Suppressor macrophage treated with lipopolysaccharide for 4 hours (primary cell): ENCODE data around the gene CYB5RL.
A peak's percentile ranks its signal among the peaks of the same experiment; 100 is the strongest.

Source experiments
- DNase-seq: peaks from one replicate; pipeline ENCODE4 v3.0.0-alpha.2; 2020

CYB5RL gene

GRCh38 chr1:54156986-54157385, 42.8 kb downstream of the CYB5RL start:
- no peak for DNase-seq

GRCh38 chr1:54156201-54156600, 43.6 kb downstream of the CYB5RL start:
- peak; percentile 72 for DNase-seq

- DNase-seq = peak; percentile 31
These were observed 46.0 kb downstream of the CYB5RL start for GRCh38 chr1:54153535-54154439.

GRCh38 chr1:54152696-54153095, 47.1 kb downstream of the CYB5RL start, which contains the start of gene CDCP2:
CDCP2 (minus strand) TSS chr1:54153000; CDS start chr1:54152922, 78 bp downstream.
- DNase-seq = no peak

- no peak for DNase-seq
These were observed 48.8 kb downstream of the CYB5RL start for GRCh38 chr1:54151013-54151412.
